GM19193 (cell line): Measurements from ENCODE around the gene CABYR.

ENCODE experiments used
- POLR2A ChIP-seq: IDR thresholded peaks from 4 replicates; pipeline ENCODE4 v1.6.1; 2011; ENCODE audit not compliant: insufficient read depth, insufficient read length; ENCODE audit errors: extremely low read depth

CABYR gene

GRCh38 chr18:24138789-24139616, at the start of gene CABYR:
Gene CABYR, plus strand, starts transcription at chr18:24139062. Its CDS starts 4,053 bp downstream, at chr18:24143115.
- TF ChIP-seq POLR2A, result peak; percentile 76

- no peak for TF ChIP-seq POLR2A
These were observed 49.8 kb upstream of the CABYR start for GRCh38 chr18:24089076-24089475.

- no peak for TF ChIP-seq POLR2A
These were observed 49.1 kb upstream of the CABYR start for GRCh38 chr18:24089515-24090337.

- no peak for TF ChIP-seq POLR2A
These were observed 48.0 kb upstream of the CABYR start for GRCh38 chr18:24090876-24091275.

GRCh38 chr18:24094561-24094960, 44.3 kb upstream of the CABYR start:
- TF ChIP-seq POLR2A, result no peak

- no peak for TF ChIP-seq POLR2A
These were observed 42.9 kb upstream of the CABYR start for GRCh38 chr18:24095976-24096375.

GRCh38 chr18:24103320-24104021, 35.4 kb upstream of the CABYR start:
- no peak for TF ChIP-seq POLR2A

- TF ChIP-seq POLR2A, result no peak
These were observed 34.4 kb upstream of the CABYR start for GRCh38 chr18:24104486-24104885.

- no peak for TF ChIP-seq POLR2A
These were observed 30.2 kb upstream of the CABYR start for GRCh38 chr18:24108641-24109040.

GRCh38 chr18:24111936-24112335, 26.9 kb upstream of the CABYR start:
- TF ChIP-seq POLR2A, result no peak

- TF ChIP-seq POLR2A, result no peak
These were observed 26.4 kb upstream of the CABYR start for GRCh38 chr18:24112464-24112863.

- TF ChIP-seq POLR2A, result no peak
These were observed 25.8 kb upstream of the CABYR start for GRCh38 chr18:24112874-24113615.

- TF ChIP-seq POLR2A, result no peak
These were observed 23.8 kb upstream of the CABYR start for GRCh38 chr18:24114924-24115549.

- no peak for TF ChIP-seq POLR2A
These were observed 23.2 kb upstream of the CABYR start for GRCh38 chr18:24115628-24116027.
